ENCODE data around the gene DSTN. TPM values are rescaled to one million over a fixed set of nuclear protein-coding genes. Genes with fewer than 3 reads are reported as not detected.

The DSTN gene
- total and polyA plus RNA-seq, 2 of the 4 experiments (the other 2 are of a cell fraction) = 221 to 269 TPM

- Histone ChIP-seq H2BK15ac (ENCODE audit: low read depth, low read length) (no peak overlapping the region), H2BK120ac (ENCODE audit: low read depth, low read length) (no peak overlapping the region), H3K9me3 (ENCODE audit: control insufficient read depth, insufficient read depth, low read length) (no peaks in the 10 kb centered on the region), H3K4me3 (ENCODE audit: insufficient read depth, low read depth, low read length) (no peak overlapping the region), H3K27ac (ENCODE audit: insufficient read depth, low read length) (no peak overlapping the region), H3K9me1 (ENCODE audit: insufficient read depth, low read length) (no peaks in the 10 kb centered on the region), H3K56ac (ENCODE audit: extremely low read depth, insufficient read depth, low read length) (no peak overlapping the region), H4K20me1 (ENCODE audit: insufficient read depth, low read length) (no peaks in the 10 kb centered on the region), H3K79me1 (ENCODE audit: low read depth in 1 of 2, low read length in 2 of 2) (no peaks in the 10 kb centered on the region), H3K4me1 (ENCODE audit: control insufficient read depth, insufficient read depth, low read length) (no peaks in the 10 kb centered on the region), H3K4ac (ENCODE audit: low read depth, low read length) (no peak overlapping the region), H2BK5ac (ENCODE audit: low read depth, low read length, poor library complexity, severe bottlenecking) (no peak overlapping the region), H3K4me2 (ENCODE audit: low read depth, low read length) (no peak overlapping the region), H4K91ac (ENCODE audit: insufficient read depth, low read depth, low read length) (no peak overlapping the region), H2BK20ac (ENCODE audit: low read depth, low read length) (no peak overlapping the region), H3K36me3 (ENCODE audit: control insufficient read depth, insufficient read depth, low read length) (no peaks in the 10 kb centered on the region), H4K8ac (ENCODE audit: low read depth in 2 of 2, low read length in 2 of 2) (no peak overlapping the region), H3K27me3 (ENCODE audit: control insufficient read depth, insufficient read depth, low read length) (peaks cover 7% of the 10 kb centered on the region; the same call in 1 of the 2 replicates), H3K18ac (ENCODE audit: low read depth, low read length) (no peak overlapping the region), H3K23ac (ENCODE audit: low read depth, low read length) (no peak overlapping the region), H2AK5ac (ENCODE audit: low read depth, low read length) (no peak overlapping the region), H2AFZ (replicated peaks; ENCODE audit: low read length, poor library complexity) (no peak overlapping the region), H2AK9ac (replicated peaks; ENCODE audit: low read depth, low read length, poor library complexity) (no peak overlapping the region), H3K14ac (replicated peaks; ENCODE audit: low read depth, low read length) (no peak overlapping the region), H3K9ac (ENCODE audit: low read depth, low read length) (no peak overlapping the region), H4K5ac (ENCODE audit: low read depth, low read length) (no peak overlapping the region)
- intact Hi-C loops (cut with micrococcal nuclease) = no loop called here
- DNase-seq (no peak), ATAC-seq (ENCODE audit: low read depth) (no peak)
- 78% methylated on average over 4 of the region's 5 CpGs; no CpG with 5 or more reads in 1 of the 2 experiments for WGBS, 2 experiments (ENCODE audit: extremely low coverage in 2 of 2, insufficient read length in 1 of 2)
- CTCF ChIA-PET = no interaction called here
- TF ChIP-seq, protein P1, sequence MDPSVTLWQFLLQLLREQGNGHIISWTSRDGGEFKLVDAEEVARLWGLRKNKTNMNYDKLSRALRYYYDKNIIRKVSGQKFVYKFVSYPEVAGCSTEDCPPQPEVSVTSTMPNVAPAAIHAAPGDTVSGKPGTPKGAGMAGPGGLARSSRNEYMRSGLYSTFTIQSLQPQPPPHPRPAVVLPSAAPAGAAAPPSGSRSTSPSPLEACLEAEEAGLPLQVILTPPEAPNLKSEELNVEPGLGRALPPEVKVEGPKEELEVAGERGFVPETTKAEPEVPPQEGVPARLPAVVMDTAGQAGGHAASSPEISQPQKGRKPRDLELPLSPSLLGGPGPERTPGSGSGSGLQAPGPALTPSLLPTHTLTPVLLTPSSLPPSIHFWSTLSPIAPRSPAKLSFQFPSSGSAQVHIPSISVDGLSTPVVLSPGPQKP (IDR thresholded peaks at IDR 0.05; ENCODE audit: borderline replicate concordance, low read depth, low read length) = no peak
- TF ChIP-seq RAD21 (IDR thresholded peaks at IDR 0.05; ENCODE audit: low read length) (no peak), USF2 (IDR thresholded peaks at IDR 0.05; ENCODE audit: low read depth, low read length) (no peak), NFE2L2 (IDR thresholded peaks at IDR 0.05; ENCODE audit: low read depth, low read length) (no peak), RFX5 (IDR thresholded peaks at IDR 0.05; ENCODE audit: low read depth, low read length) (no peak), FOS (IDR thresholded peaks at IDR 0.05; ENCODE audit: low read depth, low read length) (no peak), POLR2A (IDR thresholded peaks at IDR 0.05; ENCODE audit: low read depth, low read length) (no peak)
- TF ChIP-seq, protein P2, sequence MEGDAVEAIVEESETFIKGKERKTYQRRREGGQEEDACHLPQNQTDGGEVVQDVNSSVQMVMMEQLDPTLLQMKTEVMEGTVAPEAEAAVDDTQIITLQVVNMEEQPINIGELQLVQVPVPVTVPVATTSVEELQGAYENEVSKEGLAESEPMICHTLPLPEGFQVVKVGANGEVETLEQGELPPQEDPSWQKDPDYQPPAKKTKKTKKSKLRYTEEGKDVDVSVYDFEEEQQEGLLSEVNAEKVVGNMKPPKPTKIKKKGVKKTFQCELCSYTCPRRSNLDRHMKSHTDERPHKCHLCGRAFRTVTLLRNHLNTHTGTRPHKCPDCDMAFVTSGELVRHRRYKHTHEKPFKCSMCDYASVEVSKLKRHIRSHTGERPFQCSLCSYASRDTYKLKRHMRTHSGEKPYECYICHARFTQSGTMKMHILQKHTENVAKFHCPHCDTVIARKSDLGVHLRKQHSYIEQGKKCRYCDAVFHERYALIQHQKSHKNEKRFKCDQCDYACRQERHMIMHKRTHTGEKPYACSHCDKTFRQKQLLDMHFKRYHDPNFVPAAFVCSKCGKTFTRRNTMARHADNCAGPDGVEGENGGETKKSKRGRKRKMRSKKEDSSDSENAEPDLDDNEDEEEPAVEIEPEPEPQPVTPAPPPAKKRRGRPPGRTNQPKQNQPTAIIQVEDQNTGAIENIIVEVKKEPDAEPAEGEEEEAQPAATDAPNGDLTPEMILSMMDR (conservative IDR thresholded peaks at IDR 0.05; ENCODE audit: low read depth, low read length) = no peak
- dilution Hi-C loops (cut with HindIII; ENCODE audit: low sequenced_read_pairs, unreplicated experiment) = no loop called here
- in situ Hi-C loops (cut with MboI; ENCODE audit: low sequenced_read_pairs) = no loop called here
- POLR2A ChIA-PET (ENCODE audit: unreplicated experiment) = no interaction called here
- no TSS peak for BruUV-seq (replicated peaks)
These were observed 46.5 kb upstream of the DSTN start for GRCh38 chr20:17523326-17523725.
